ENCODE measurements around the gene PEPD.

- no peak for TF ChIP-seq SUZ12 (IDR thresholded peaks at IDR 0.05)
- no peak for TF ChIP-seq TARDBP (IDR thresholded peaks at IDR 0.05)
- TF ChIP-seq CTBP1 (IDR thresholded peaks at IDR 0.05; ENCODE audit: borderline replicate concordance), result no peak
- no peak for TF ChIP-seq ELF4 (IDR thresholded peaks at IDR 0.05)
- no peak for TF ChIP-seq FOXK2 (IDR thresholded peaks at IDR 0.05)
- no peak for TF ChIP-seq FOXM1 (IDR thresholded peaks at IDR 0.05; ENCODE audit: borderline replicate concordance)
- no peak for TF ChIP-seq SP1 (IDR thresholded peaks at IDR 0.05)
- TF ChIP-seq ARNT (IDR thresholded peaks at IDR 0.05), result no peak
- TF ChIP-seq LEF1 (IDR thresholded peaks at IDR 0.05; ENCODE audit: borderline replicate concordance), result no peak
- no peak for TF ChIP-seq FOXA1 (IDR thresholded peaks at IDR 0.05)
Observed at GRCh38 chr19:33517922-33518321, 3.7 kb downstream of the PEPD start.

All from HEK293T (cell line).